HEK293 (cell line): ENCODE measurements around the gene KIF3B.

Experiments used
- CTCF ChIA-PET: fragments of 350-600 bp; formaldehyde crosslinking; extraction: SDS; loops from one replicate; lab custom pipeline; 2021; ENCODE audit warnings: antibody characterized with exemption; lab: Yijun Ruan, JAX
- POLR2A ChIA-PET: fragments of 300-600 bp; formaldehyde crosslinking; extraction: SDS; loops from one replicate; lab custom pipeline; 2020; ENCODE audit warnings: antibody characterized with exemption, inconsistent platforms; lab: Yijun Ruan, JAX
- H3K27ac ChIP-seq: fragments of 200-500 bp; sonication (Bioruptor generic); 2 replicates; pipeline ENCODE4 v1.5.1; 2014; ENCODE audit warnings: low read depth, low read length, control low read depth, inconsistent platforms; ENCODE audit errors: extremely low read depth
- H3K36me3 ChIP-seq, 2 experiments: fragments of 200-500 bp in 1 of 2; sonication (Bioruptor generic) in 1 of 2; 1 replicate in 1 of 2; 2 replicates in 1 of 2; pipeline ENCODE4 v1.5.1; 2014 to 2017; ENCODE audit warnings: inconsistent platforms in 2 of 2, low read length in 2 of 2; ENCODE audit not compliant: control insufficient read depth in 2 of 2, insufficient read depth in 1 of 2
- H3K4me1 ChIP-seq: fragments of 200-500 bp; sonication (Bioruptor generic); 2 replicates; pipeline ENCODE4 v1.5.1; 2014; ENCODE audit warnings: mild to moderate bottlenecking, low read length, inconsistent platforms; ENCODE audit not compliant: control insufficient read depth, insufficient read depth
- H3K4me3 ChIP-seq: 2 replicates; pipeline ENCODE4 v1.5.1; 2011; ENCODE audit warnings: low read depth, mild to moderate bottlenecking, control low read depth, low read length, moderate library complexity
- H3K9me3 ChIP-seq: fragments of 200-500 bp; sonication (Bioruptor generic); 2 replicates; pipeline ENCODE4 v1.5.1; 2014; ENCODE audit warnings: low read depth, low read length, inconsistent platforms; ENCODE audit not compliant: control insufficient read depth, insufficient read depth
- EGR2 ChIP-seq: fragments of 450-650 bp; formaldehyde crosslinking; IDR thresholded peaks from 2 replicates; pipeline ENCODE4 v1.5.1; 2016; ENCODE audit warnings: low read depth, missing biosample characterization, missing genetic modification characterization
- GLIS1 ChIP-seq: fragments of 450-650 bp; formaldehyde crosslinking; IDR thresholded peaks from 2 replicates; pipeline ENCODE4 v1.5.1; 2016; ENCODE audit warnings: missing biosample characterization, missing genetic modification characterization
- GLIS2 ChIP-seq: fragments of 450-650 bp; formaldehyde crosslinking; IDR thresholded peaks from 2 replicates; pipeline ENCODE4 v1.5.1; 2016; ENCODE audit warnings: missing biosample characterization, missing genetic modification characterization
- KLF10 ChIP-seq: fragments of 450-650 bp; IDR thresholded peaks from 2 replicates; pipeline ENCODE4 v1.5.1; 2018; ENCODE audit warnings: missing biosample characterization, mild to moderate bottlenecking, missing genetic modification characterization
- OSR2 ChIP-seq: fragments of 450-650 bp; formaldehyde crosslinking; IDR thresholded peaks from 2 replicates; pipeline ENCODE4 v1.5.1; 2016; ENCODE audit warnings: missing biosample characterization, missing genetic modification characterization
- ZBTB8A ChIP-seq: fragments of 450-650 bp; formaldehyde crosslinking; IDR thresholded peaks from 2 replicates; pipeline ENCODE4 v1.5.1; 2016; ENCODE audit warnings: missing biosample characterization, missing genetic modification characterization
- ZFHX2 ChIP-seq: fragments of 450-650 bp; formaldehyde crosslinking; conservative IDR thresholded peaks from 2 replicates; pipeline ENCODE4 v1.5.1; 2016; ENCODE audit warnings: missing biosample characterization, missing genetic modification characterization
- ZFP3 ChIP-seq: fragments of 450-650 bp; formaldehyde crosslinking; IDR thresholded peaks from 2 replicates; pipeline ENCODE4 v1.5.1; 2016; ENCODE audit warnings: low read depth, missing biosample characterization, missing genetic modification characterization
- ZIC2 ChIP-seq: fragments of 450-650 bp; formaldehyde crosslinking; IDR thresholded peaks from 2 replicates; pipeline ENCODE4 v1.5.1; 2016; ENCODE audit warnings: missing biosample characterization, missing genetic modification characterization
- ZNF112 ChIP-seq: fragments of 450-650 bp; formaldehyde crosslinking; IDR thresholded peaks from 2 replicates; pipeline ENCODE4 v1.5.0; 2017; ENCODE audit warnings: missing biosample characterization, missing genetic modification characterization
- ZNF16 ChIP-seq: fragments of 450-650 bp; formaldehyde crosslinking; IDR thresholded peaks from 2 replicates; pipeline ENCODE4 v1.5.1; 2016; ENCODE audit warnings: low read depth, missing biosample characterization, missing genetic modification characterization
- ZNF175 ChIP-seq: fragments of 450-650 bp; formaldehyde crosslinking; IDR thresholded peaks from 2 replicates; pipeline ENCODE4 v1.5.1; 2016; ENCODE audit warnings: missing biosample characterization, missing genetic modification characterization
- ZNF211 ChIP-seq: fragments of 450-650 bp; formaldehyde crosslinking; IDR thresholded peaks from 2 replicates; pipeline ENCODE4 v1.5.1; 2016; ENCODE audit warnings: low read depth, missing biosample characterization, missing genetic modification characterization
- ZNF354C ChIP-seq: fragments of 450-650 bp; formaldehyde crosslinking; IDR thresholded peaks from 2 replicates; pipeline ENCODE4 v1.5.1; 2016; ENCODE audit warnings: missing biosample characterization, missing genetic modification characterization, low read depth, borderline replicate concordance
- ZNF473 ChIP-seq: fragments of 450-650 bp; formaldehyde crosslinking; IDR thresholded peaks from 2 replicates; pipeline ENCODE4 v1.5.1; 2017; ENCODE audit warnings: missing biosample characterization, missing genetic modification characterization
- ZNF596 ChIP-seq: fragments of 450-650 bp; IDR thresholded peaks from 2 replicates; pipeline ENCODE4 v1.5.0; 2018; ENCODE audit warnings: missing biosample characterization, mild to moderate bottlenecking, missing genetic modification characterization, moderate library complexity
- ZNF654 ChIP-seq: fragments of 450-650 bp; formaldehyde crosslinking; IDR thresholded peaks from 2 replicates; pipeline ENCODE4 v1.5.1; 2016; ENCODE audit warnings: low read depth, missing biosample characterization, missing genetic modification characterization
- ZNF768 ChIP-seq: fragments of 450-650 bp; formaldehyde crosslinking; IDR thresholded peaks from 2 replicates; pipeline ENCODE4 v1.5.1; 2018; ENCODE audit warnings: missing biosample characterization, mild to moderate bottlenecking, missing genetic modification characterization
- TF ChIP-seq, protein P1 (sequence below): fragments of 450-650 bp; formaldehyde crosslinking; IDR thresholded peaks from 2 replicates; pipeline ENCODE4 v1.5.1; 2016; ENCODE audit warnings: missing biosample characterization, missing genetic modification characterization

Gene KIF3B

DNA sequence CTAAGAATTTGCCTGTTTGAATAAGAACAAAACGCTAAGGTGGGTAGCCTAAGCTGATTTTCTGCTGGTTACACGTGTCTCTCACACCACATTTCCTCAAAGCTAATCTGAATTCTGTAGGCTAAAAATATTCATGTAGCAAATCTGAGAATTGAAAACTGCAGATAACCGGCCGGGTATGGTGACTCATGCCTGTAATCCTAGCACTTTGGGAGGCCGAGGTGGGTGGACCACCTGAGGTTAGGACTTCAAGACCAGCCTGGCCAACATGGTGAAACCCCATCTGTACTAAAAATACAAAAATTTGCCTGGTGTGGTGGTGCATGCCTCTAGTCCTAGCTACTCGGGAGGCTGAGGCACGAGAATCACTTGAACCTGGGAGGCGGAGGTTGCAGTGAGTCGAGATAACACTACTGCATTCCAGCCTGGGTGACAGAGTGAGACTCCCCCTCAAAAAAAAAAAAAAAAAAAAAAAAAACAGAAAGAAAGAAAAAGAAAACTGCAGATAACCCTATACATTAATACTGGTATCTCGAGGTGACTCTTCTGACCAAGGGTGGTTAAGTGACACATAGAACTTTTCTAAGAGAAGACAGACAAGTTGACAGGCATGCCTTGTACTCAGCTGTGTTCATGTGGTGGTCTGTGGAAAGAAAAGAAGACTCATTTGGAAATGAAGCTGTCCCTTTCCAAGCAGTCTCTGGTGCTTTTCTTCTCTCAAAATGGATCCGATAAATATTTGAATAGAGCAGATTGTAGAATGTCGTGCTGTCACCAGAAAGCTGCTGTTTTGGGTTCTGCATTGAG, 55.9 kb downstream of the KIF3B start:
- ChIA-PET CTCF (interaction anchor here (0.5 to 1.4 kb wide), 2 partner anchors 11 to 321 kb away, joined by 4 to 5 read pairs; no protein-coding TSS in a partner anchor), POLR2A (no interaction called here)
- Histone ChIP-seq H3K9me3 (no peaks in the 10 kb centered on the region), H3K36me3 (peaks cover 0 to 42% of the 10 kb centered on the region in 2 experiments; a peak in 2 of 3 replicates), H3K4me3 (no peak overlapping the region), H3K4me1 (no peaks in the 10 kb centered on the region), H3K27ac (no peak overlapping the region)
- TF ChIP-seq KLF10 (tag by site-specific recombination) = no peak
- no peak for TF ChIP-seq ZBTB8A (tag by site-specific recombination)
- TF ChIP-seq ZNF768 (tag by site-specific recombination) = no peak
- peak; percentile 19; the same call in 1 of the 2 replicates for TF ChIP-seq ZFHX2 (tag by site-specific recombination)
- 0 out of 2 replicates have a peak, but pooled peaks have one; percentile 14 for TF ChIP-seq GLIS2 (tag by site-specific recombination)
- TF ChIP-seq ZNF473 (tag by site-specific recombination) = no peak
- peak; percentile 27; the same call in 1 of the 2 replicates for TF ChIP-seq ZIC2
- no peak for TF ChIP-seq ZNF596 (tag by site-specific recombination)
- no peak for TF ChIP-seq ZNF16
- no peak for TF ChIP-seq OSR2 (tag by site-specific recombination)
- TF ChIP-seq ZFP3 (tag by site-specific recombination) = no peak
- TF ChIP-seq ZNF211 (tag by site-specific recombination) = no peak
- peak; percentile 48; the same call in 1 of the 2 replicates for TF ChIP-seq GLIS1
- no peak for TF ChIP-seq ZNF175 (tag by site-specific recombination)

DNA sequence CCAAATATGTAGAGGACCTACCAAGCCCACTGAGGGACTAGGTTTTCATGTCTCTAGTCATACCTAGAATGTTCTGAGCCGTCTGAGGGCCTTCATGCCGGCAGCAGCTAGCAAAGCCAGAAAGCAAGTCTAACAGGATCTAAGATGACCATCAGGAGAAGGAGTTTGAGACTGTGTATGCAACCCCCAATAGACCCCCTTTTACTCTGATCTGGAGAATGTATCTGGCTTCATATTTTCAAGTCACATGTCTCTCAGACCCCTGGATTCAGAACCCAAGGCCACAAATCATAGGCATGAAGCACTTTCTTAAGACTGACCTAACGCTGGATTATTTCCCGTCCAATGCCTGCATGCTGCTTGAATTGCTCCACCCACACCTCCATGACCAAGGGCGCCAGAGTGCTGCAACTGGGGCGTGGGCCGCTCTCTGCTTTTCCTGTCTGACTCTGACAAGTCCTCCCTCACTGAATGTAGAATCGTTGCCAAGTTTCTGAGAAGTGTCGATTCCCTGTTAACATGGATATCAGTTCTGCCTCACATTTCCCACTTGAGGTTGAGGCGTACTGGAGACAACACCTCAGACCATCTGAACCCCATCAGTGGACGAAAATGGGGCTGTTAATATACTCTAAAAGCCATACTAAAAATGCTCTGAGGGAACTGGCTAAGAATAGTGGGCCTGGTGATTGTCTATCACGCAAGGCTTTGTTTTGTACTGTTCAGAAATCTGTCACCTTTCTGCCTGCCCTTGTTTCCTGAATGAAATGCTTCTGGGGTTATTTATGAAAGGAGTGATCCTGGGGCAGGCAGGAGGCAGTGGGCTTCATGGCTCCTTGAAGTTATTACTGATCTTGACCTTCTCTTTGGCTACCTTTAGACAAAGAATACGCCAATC, 56.8 kb downstream of the KIF3B start:
- Histone ChIP-seq H3K4me3 (no peak overlapping the region), H3K36me3 (peaks cover 0 to 42% of the 10 kb centered on the region in 2 experiments; a peak in 2 of 3 replicates), H3K27ac (no peak overlapping the region), H3K4me1 (no peaks in the 10 kb centered on the region), H3K9me3 (no peaks in the 10 kb centered on the region)
- CTCF ChIA-PET = no interaction called here
- POLR2A ChIA-PET = no interaction called here
- TF ChIP-seq EGR2 (tag by site-specific recombination) (0 out of 2 replicates have a peak, but pooled peaks have one; percentile 13), ZFHX2 (tag by site-specific recombination) (peak; percentile 54), GLIS2 (tag by site-specific recombination) (no peak)

DNA sequence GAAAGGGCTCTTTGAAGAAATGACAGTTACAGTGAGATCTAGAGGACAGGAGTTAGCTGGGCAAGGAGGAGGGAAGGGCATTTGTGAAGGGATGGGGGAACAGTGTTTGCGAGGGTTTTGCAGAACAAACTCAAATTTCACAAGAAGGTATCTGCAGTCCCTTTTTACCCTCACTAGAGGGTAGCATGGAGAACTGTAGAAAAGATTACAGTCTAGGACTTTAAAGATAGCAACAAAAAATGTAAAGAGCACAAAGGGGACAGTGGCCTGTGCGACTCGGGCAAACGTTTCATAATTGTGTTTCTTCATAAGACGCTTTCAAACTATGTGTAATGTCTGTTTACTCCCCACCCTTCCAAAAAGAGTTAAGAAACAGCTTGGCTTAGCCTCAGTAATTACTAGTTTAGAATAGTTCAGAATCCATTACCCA, 59.5 kb downstream of the KIF3B start:
- H3K4me1 ChIP-seq = no peaks in the 10 kb centered on the region
- CTCF ChIA-PET = interaction anchor here (0.6 to 1.2 kb wide), 6 partner anchors 10 to 174 kb away, joined by 3 read pairs; no protein-coding TSS in a partner anchor
- no peak overlapping the region for H3K4me3 ChIP-seq
- H3K36me3 ChIP-seq = peaks cover 0 to 17% of the 10 kb centered on the region in 2 experiments; a peak in 2 of 3 replicates
- no peaks in the 10 kb centered on the region for H3K9me3 ChIP-seq
- TF ChIP-seq ZNF112 (no peak), ZNF354C (tag by site-specific recombination) (no peak), ZNF654 (tag by site-specific recombination) (peak; percentile 46)
- TF ChIP-seq, protein P1, sequence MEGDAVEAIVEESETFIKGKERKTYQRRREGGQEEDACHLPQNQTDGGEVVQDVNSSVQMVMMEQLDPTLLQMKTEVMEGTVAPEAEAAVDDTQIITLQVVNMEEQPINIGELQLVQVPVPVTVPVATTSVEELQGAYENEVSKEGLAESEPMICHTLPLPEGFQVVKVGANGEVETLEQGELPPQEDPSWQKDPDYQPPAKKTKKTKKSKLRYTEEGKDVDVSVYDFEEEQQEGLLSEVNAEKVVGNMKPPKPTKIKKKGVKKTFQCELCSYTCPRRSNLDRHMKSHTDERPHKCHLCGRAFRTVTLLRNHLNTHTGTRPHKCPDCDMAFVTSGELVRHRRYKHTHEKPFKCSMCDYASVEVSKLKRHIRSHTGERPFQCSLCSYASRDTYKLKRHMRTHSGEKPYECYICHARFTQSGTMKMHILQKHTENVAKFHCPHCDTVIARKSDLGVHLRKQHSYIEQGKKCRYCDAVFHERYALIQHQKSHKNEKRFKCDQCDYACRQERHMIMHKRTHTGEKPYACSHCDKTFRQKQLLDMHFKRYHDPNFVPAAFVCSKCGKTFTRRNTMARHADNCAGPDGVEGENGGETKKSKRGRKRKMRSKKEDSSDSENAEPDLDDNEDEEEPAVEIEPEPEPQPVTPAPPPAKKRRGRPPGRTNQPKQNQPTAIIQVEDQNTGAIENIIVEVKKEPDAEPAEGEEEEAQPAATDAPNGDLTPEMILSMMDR (tag by site-specific recombination) = peak; percentile 22; the same call in 1 of the 2 replicates
- POLR2A ChIA-PET = no interaction called here
- no peak overlapping the region for H3K27ac ChIP-seq
